Liver (tissue), 3 donors: ENCODE measurements around the gene DNAH10.
A peak's percentile ranks its signal among the peaks of the same experiment; 100 is the strongest.

Experiments
- CTCF ChIP-seq: fragments of 150-350 bp; IDR thresholded peaks from 2 replicates; pipeline ENCODE4 v1.5.1; 2017; ENCODE audit warnings: improper control_type of control experiment, low read depth, low read length; ENCODE audit not compliant: missing input control
- GABPA ChIP-seq, 2 donors: IDR thresholded peaks in 1 of 2; conservative IDR thresholded peaks in 1 of 2; 2 replicates each; pipeline ENCODE4 v1.6.1; 2016; ENCODE audit warnings: antibody characterized with exemption in 2 of 2, mild to moderate bottlenecking in 1 of 2, moderate library complexity in 1 of 2
- HNF4G ChIP-seq: IDR thresholded peaks from 2 replicates; pipeline ENCODE4 v1.6.1; 2016; ENCODE audit warnings: antibody characterized with exemption
- JUND ChIP-seq, 2 donors: IDR thresholded peaks; 2 replicates each; pipeline ENCODE4 v1.6.1; 2016; ENCODE audit warnings: antibody characterized with exemption in 2 of 2
- MAX ChIP-seq: IDR thresholded peaks from 2 replicates; pipeline ENCODE4 v1.6.1; 2016; ENCODE audit warnings: antibody characterized with exemption
- RAD21 ChIP-seq, 2 donors: IDR thresholded peaks; 2 replicates each; pipeline ENCODE4 v1.6.1; 2016; ENCODE audit warnings: antibody characterized with exemption in 2 of 2, mild to moderate bottlenecking in 2 of 2
- REST ChIP-seq: IDR thresholded peaks from 2 replicates; pipeline ENCODE4 v1.6.1; 2016; ENCODE audit warnings: antibody characterized with exemption, mild to moderate bottlenecking
- TAF1 ChIP-seq: conservative IDR thresholded peaks from 2 replicates; pipeline ENCODE4 v1.6.1; 2016; ENCODE audit warnings: antibody characterized with exemption, mild to moderate bottlenecking
- YY1 ChIP-seq: IDR thresholded peaks from 2 replicates; pipeline ENCODE4 v1.6.1; 2016; ENCODE audit warnings: antibody characterized with exemption, mild to moderate bottlenecking
- TF ChIP-seq, protein P1 (sequence below): IDR thresholded peaks from 2 replicates; pipeline ENCODE4 v1.6.1; 2016; ENCODE audit warnings: antibody characterized with exemption
- donor health status: healthy.
- donor health status: healthy.

DNA sequence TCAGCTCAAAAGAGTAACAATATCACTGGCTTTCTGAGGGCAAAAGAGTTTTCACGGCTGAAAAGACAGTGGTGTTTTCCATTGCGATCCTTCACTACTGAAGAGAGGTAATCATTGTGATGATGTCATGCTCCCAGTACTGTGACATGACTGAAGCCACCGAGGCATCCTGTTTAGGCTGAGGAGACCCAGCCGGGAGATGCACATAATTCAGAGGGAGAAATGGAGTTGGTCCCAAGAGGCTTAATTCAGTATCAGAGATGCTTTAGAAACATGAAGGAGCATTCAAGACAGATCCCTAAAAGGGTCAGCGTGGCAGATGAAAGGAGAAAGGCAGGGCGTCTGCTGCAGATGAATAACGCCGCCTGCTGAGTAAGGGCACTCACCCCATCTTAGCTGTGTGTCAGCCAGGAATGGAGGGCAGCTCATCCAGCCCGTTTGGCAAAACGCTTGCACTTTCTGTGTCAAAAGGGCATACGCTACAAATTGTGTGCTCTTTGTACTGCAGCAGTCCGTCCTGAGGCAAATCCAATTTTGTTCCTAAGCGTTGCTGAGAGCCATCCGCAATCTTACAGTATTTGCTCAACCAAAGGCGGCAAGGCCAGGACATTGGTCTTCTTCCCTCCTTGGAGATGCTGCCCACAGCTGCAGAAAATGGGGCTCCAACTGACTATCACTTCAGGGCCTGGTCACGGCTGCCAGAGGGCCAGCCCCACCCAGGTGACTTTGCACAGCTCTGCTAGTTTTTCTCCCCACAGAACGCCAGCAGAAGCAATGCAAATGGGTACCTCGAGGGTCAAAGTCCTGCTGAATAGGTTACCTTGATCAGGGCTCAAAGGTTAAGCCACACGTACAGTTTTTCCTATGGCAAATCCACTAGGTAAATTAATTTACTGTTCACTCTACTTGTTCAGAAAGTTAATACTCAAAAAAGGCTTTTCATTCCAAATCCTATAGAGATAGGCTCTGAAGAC, 187.0 kb downstream of the DNAH10 start:
- no peak for TF ChIP-seq CTCF
- peak; percentile 64 for TF ChIP-seq REST
- TF ChIP-seq, protein P1, sequence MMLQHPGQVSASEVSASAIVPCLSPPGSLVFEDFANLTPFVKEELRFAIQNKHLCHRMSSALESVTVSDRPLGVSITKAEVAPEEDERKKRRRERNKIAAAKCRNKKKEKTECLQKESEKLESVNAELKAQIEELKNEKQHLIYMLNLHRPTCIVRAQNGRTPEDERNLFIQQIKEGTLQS = no peak
- no peak for TF ChIP-seq MAX
- no peak for TF ChIP-seq RAD21 (IDR thresholded peaks at IDR 0.05)
- peak; percentile 90 for TF ChIP-seq YY1
- no peak for TF ChIP-seq GABPA (IDR thresholded peaks at IDR 0.05 in 1 of 2, conservative IDR thresholded peaks at IDR 0.05 in 1 of 2)
- peak; percentile 94 for TF ChIP-seq HNF4G
- TF ChIP-seq TAF1 = no peak
- TF ChIP-seq JUND (IDR thresholded peaks at IDR 0.05) = peak; percentile 53 to 58
